SH-SY5Y (cell line): ENCODE measurements around the gene ITPK1.

Source experiments
- GATA2 ChIP-seq: IDR thresholded peaks from 2 replicates; pipeline ENCODE4 v1.6.1; 2011; ENCODE audit warnings: mild to moderate bottlenecking, low read depth, low read length
- GATA3 ChIP-seq: IDR thresholded peaks from 2 replicates; pipeline ENCODE4 v1.6.1; 2011; ENCODE audit warnings: low read depth, mild to moderate bottlenecking, low read length, moderate library complexity

ITPK1 gene

GRCh38 chr14:92932448-92933395 is 183.0 kb downstream of the ITPK1 start:
- no peak for TF ChIP-seq GATA2
- no peak for TF ChIP-seq GATA3

GRCh38 chr14:92931681-92932447 is 183.9 kb downstream of the ITPK1 start:
- no peak for TF ChIP-seq GATA2
- no peak for TF ChIP-seq GATA3

- TF ChIP-seq GATA2: no peak; the same call in 1 of the 2 replicates
- TF ChIP-seq GATA3: no peak
Observed at GRCh38 chr14:92930737-92931602, 184.8 kb downstream of the ITPK1 start.

GRCh38 chr14:92929689-92930608 is 185.8 kb downstream of the ITPK1 start:
- TF ChIP-seq GATA3 (no peak), GATA2 (no peak)

GRCh38 chr14:92928961-92929688 is 186.6 kb downstream of the ITPK1 start:
- TF ChIP-seq GATA2 (no peak), GATA3 (no peak)

GRCh38 chr14:92928258-92928629 is 187.5 kb downstream of the ITPK1 start:
- TF ChIP-seq GATA2 (no peak), GATA3 (no peak)

GRCh38 chr14:92927349-92928257 is 188.1 kb downstream of the ITPK1 start:
- TF ChIP-seq GATA3 (no peak), GATA2 (peak; percentile 73)

- TF ChIP-seq GATA2 (no peak), GATA3 (no peak)
Observed at GRCh38 chr14:92926931-92927330, 188.8 kb downstream of the ITPK1 start.

- TF ChIP-seq GATA2 (no peak), GATA3 (no peak)
Observed at GRCh38 chr14:92926180-92926845, 189.4 kb downstream of the ITPK1 start.

GRCh38 chr14:92925446-92925845 is 190.3 kb downstream of the ITPK1 start:
- TF ChIP-seq GATA2: no peak
- no peak for TF ChIP-seq GATA3

- no peak for TF ChIP-seq GATA3
- peak; percentile 17; the same call in 1 of the 2 replicates for TF ChIP-seq GATA2
Observed at GRCh38 chr14:92924247-92924646, 191.5 kb downstream of the ITPK1 start.

GRCh38 chr14:92923744-92924103 is 192.0 kb downstream of the ITPK1 start:
- TF ChIP-seq GATA3 (no peak), GATA2 (no peak)
